Measurements from ENCODE around the gene CCDC170. TPM values are rescaled to one million over a fixed set of nuclear protein-coding genes. Genes with fewer than 3 reads are reported as not detected.

The CCDC170 gene
- total RNA-seq, 1 donor from 2014 or later, result 0.31 TPM

DNA sequence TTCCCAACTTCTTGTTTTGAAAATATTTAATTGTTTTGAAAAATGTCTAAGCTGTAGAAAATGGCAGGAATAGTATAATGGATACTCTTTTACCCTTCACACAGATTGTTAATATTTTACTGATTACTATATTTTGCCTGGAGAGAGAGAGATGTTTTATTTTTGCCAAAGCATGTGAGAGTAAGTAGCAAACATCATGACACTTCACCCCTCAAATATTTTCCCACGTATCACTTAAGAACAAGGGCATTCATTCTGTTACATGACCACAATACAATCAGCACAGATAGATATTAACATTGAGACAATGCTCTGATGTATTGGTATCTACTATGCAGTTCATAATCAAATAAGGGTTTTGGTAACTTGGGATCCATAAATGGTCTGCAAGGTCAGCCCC lies 116.5 kb downstream of the CCDC170 start:
- Mint-ChIP-seq H3K27ac (ENCODE audit: unreplicated experiment) (no peak overlapping the region), H3K27me3 (ENCODE audit: unreplicated experiment) (no peaks in the 10 kb centered on the region), H3K4me1 (ENCODE audit: unreplicated experiment) (peaks cover 7% of the 10 kb centered on the region), H3K9me3 (ENCODE audit: unreplicated experiment) (no peaks in the 10 kb centered on the region), H3K36me3 (ENCODE audit: low read depth, unreplicated experiment) (no peaks in the 10 kb centered on the region), H3K4me3 (ENCODE audit: unreplicated experiment) (no peak overlapping the region)
- TF ChIP-seq, protein P1, sequence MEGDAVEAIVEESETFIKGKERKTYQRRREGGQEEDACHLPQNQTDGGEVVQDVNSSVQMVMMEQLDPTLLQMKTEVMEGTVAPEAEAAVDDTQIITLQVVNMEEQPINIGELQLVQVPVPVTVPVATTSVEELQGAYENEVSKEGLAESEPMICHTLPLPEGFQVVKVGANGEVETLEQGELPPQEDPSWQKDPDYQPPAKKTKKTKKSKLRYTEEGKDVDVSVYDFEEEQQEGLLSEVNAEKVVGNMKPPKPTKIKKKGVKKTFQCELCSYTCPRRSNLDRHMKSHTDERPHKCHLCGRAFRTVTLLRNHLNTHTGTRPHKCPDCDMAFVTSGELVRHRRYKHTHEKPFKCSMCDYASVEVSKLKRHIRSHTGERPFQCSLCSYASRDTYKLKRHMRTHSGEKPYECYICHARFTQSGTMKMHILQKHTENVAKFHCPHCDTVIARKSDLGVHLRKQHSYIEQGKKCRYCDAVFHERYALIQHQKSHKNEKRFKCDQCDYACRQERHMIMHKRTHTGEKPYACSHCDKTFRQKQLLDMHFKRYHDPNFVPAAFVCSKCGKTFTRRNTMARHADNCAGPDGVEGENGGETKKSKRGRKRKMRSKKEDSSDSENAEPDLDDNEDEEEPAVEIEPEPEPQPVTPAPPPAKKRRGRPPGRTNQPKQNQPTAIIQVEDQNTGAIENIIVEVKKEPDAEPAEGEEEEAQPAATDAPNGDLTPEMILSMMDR (IDR thresholded peaks at IDR 0.05; ENCODE audit: unreplicated experiment), result no peak
- no peak for DNase-seq (ENCODE audit: low spot score)

- Mint-ChIP-seq H3K9me3 (ENCODE audit: unreplicated experiment) (no peaks in the 10 kb centered on the region), H3K27me3 (ENCODE audit: unreplicated experiment) (no peaks in the 10 kb centered on the region), H3K4me1 (ENCODE audit: unreplicated experiment) (peaks cover 4% of the 10 kb centered on the region), H3K4me3 (ENCODE audit: unreplicated experiment) (no peak overlapping the region), H3K36me3 (ENCODE audit: low read depth, unreplicated experiment) (no peaks in the 10 kb centered on the region), H3K27ac (ENCODE audit: unreplicated experiment) (no peak overlapping the region)
- TF ChIP-seq, protein P1 (IDR thresholded peaks at IDR 0.05; ENCODE audit: unreplicated experiment), result no peak
- DNase-seq (ENCODE audit: low spot score), result no peak
Observed at GRCh38 chr6:151614630-151615029, 120.8 kb downstream of the CCDC170 start.

- Mint-ChIP-seq H3K4me1 (ENCODE audit: unreplicated experiment) (peaks cover 4% of the 10 kb centered on the region), H3K27me3 (ENCODE audit: unreplicated experiment) (no peaks in the 10 kb centered on the region), H3K27ac (ENCODE audit: unreplicated experiment) (no peak overlapping the region), H3K36me3 (ENCODE audit: low read depth, unreplicated experiment) (no peaks in the 10 kb centered on the region), H3K9me3 (ENCODE audit: unreplicated experiment) (no peaks in the 10 kb centered on the region), H3K4me3 (ENCODE audit: unreplicated experiment) (no peak overlapping the region)
- TF ChIP-seq, protein P1 (IDR thresholded peaks at IDR 0.05; ENCODE audit: unreplicated experiment), result no peak
- DNase-seq (ENCODE audit: low spot score), result no peak
Observed at GRCh38 chr6:151616091-151616513, 122.3 kb downstream of the CCDC170 start.

GRCh38 chr6:151616600-151616999 lies 122.8 kb downstream of the CCDC170 start:
- H3K27me3 Mint-ChIP-seq (ENCODE audit: unreplicated experiment), result no peaks in the 10 kb centered on the region
- no peaks in the 10 kb centered on the region for H3K36me3 Mint-ChIP-seq (ENCODE audit: low read depth, unreplicated experiment)
- TF ChIP-seq, protein P1 (IDR thresholded peaks at IDR 0.05; ENCODE audit: unreplicated experiment), result no peak
- peaks cover 4% of the 10 kb centered on the region for H3K4me1 Mint-ChIP-seq (ENCODE audit: unreplicated experiment)
- no peak overlapping the region for H3K27ac Mint-ChIP-seq (ENCODE audit: unreplicated experiment)
- H3K4me3 Mint-ChIP-seq (ENCODE audit: unreplicated experiment), result no peak overlapping the region
- no peak for DNase-seq (ENCODE audit: low spot score)
- no peaks in the 10 kb centered on the region for H3K9me3 Mint-ChIP-seq (ENCODE audit: unreplicated experiment)

GRCh38 chr6:151617539-151617938 lies 123.7 kb downstream of the CCDC170 start:
- no peaks in the 10 kb centered on the region for H3K36me3 Mint-ChIP-seq (ENCODE audit: low read depth, unreplicated experiment)
- no peak for DNase-seq (ENCODE audit: low spot score)
- TF ChIP-seq, protein P1 (IDR thresholded peaks at IDR 0.05; ENCODE audit: unreplicated experiment), result no peak
- no peaks in the 10 kb centered on the region for H3K27me3 Mint-ChIP-seq (ENCODE audit: unreplicated experiment)
- no peaks in the 10 kb centered on the region for H3K9me3 Mint-ChIP-seq (ENCODE audit: unreplicated experiment)
- H3K4me1 Mint-ChIP-seq (ENCODE audit: unreplicated experiment), result peaks cover 4% of the 10 kb centered on the region
- H3K27ac Mint-ChIP-seq (ENCODE audit: unreplicated experiment), result no peak overlapping the region
- H3K4me3 Mint-ChIP-seq (ENCODE audit: unreplicated experiment), result no peak overlapping the region

All from endothelial cell (in vitro differentiated cells).